ENCODE measurements around the gene LY86. TPM values are rescaled to one million over a fixed set of nuclear protein-coding genes. Genes with fewer than 3 reads are reported as not detected.

The LY86 gene
- total RNA-seq, 1 experiment from 2014 or later = not detected

GRCh38 chr6:6588924-6589709, 597 bp downstream of the LY86 start:
- intact Hi-C loops (cut with micrococcal nuclease; ENCODE audit: unreplicated experiment) = no loop called here
- DNase-seq = no peak
- H3K27ac Mint-ChIP-seq (ENCODE audit: unreplicated experiment) = no peak overlapping the region
- BruUV-seq (replicated peaks) = no TSS peak
- no peaks in the 10 kb centered on the region for H3K9me3 Mint-ChIP-seq (ENCODE audit: low read depth, unreplicated experiment)
- no peak for TF ChIP-seq CTCF (IDR thresholded peaks at IDR 0.05; ENCODE audit: unreplicated experiment)
- CTCF ChIA-PET = no interaction called here
- no peak overlapping the region for H3K4me3 Mint-ChIP-seq (ENCODE audit: low read depth, unreplicated experiment)
- H3K27me3 Mint-ChIP-seq (ENCODE audit: unreplicated experiment) = peaks cover 58% of the 10 kb centered on the region
- no peaks in the 10 kb centered on the region for H3K4me1 Mint-ChIP-seq (ENCODE audit: low read depth, unreplicated experiment)
- H3K36me3 Mint-ChIP-seq (ENCODE audit: insufficient read depth, unreplicated experiment) = no peaks in the 10 kb centered on the region

- no peak for TF ChIP-seq CTCF (IDR thresholded peaks at IDR 0.05; ENCODE audit: unreplicated experiment)
- Mint-ChIP-seq H3K27ac (ENCODE audit: unreplicated experiment) (no peak overlapping the region), H3K9me3 (ENCODE audit: low read depth, unreplicated experiment) (no peaks in the 10 kb centered on the region), H3K4me1 (ENCODE audit: low read depth, unreplicated experiment) (no peaks in the 10 kb centered on the region), H3K36me3 (ENCODE audit: insufficient read depth, unreplicated experiment) (no peaks in the 10 kb centered on the region), H3K4me3 (ENCODE audit: low read depth, unreplicated experiment) (no peak overlapping the region), H3K27me3 (ENCODE audit: unreplicated experiment) (peaks cover 60% of the 10 kb centered on the region)
- BruUV-seq (replicated peaks) = no TSS peak
- intact Hi-C loops (cut with micrococcal nuclease; ENCODE audit: unreplicated experiment) = no loop called here
- CTCF ChIA-PET = no interaction called here
- DNase-seq = no peak
Measured at GRCh38 chr6:6590530-6590929, 2.0 kb downstream of the LY86 start.

GRCh38 chr6:6591778-6592465, 3.4 kb downstream of the LY86 start:
- TF ChIP-seq CTCF (IDR thresholded peaks at IDR 0.05; ENCODE audit: unreplicated experiment) = no peak
- H3K27me3 Mint-ChIP-seq (ENCODE audit: unreplicated experiment) = peaks cover 57% of the 10 kb centered on the region
- CTCF ChIA-PET = no interaction called here
- DNase-seq = no peak
- no peak overlapping the region for H3K4me3 Mint-ChIP-seq (ENCODE audit: low read depth, unreplicated experiment)
- peaks cover 8% of the 10 kb centered on the region for H3K4me1 Mint-ChIP-seq (ENCODE audit: low read depth, unreplicated experiment)
- intact Hi-C loops (cut with micrococcal nuclease; ENCODE audit: unreplicated experiment) = no loop called here
- H3K36me3 Mint-ChIP-seq (ENCODE audit: insufficient read depth, unreplicated experiment) = no peaks in the 10 kb centered on the region
- H3K9me3 Mint-ChIP-seq (ENCODE audit: low read depth, unreplicated experiment) = no peaks in the 10 kb centered on the region
- no peak overlapping the region for H3K27ac Mint-ChIP-seq (ENCODE audit: unreplicated experiment)
- no TSS peak for BruUV-seq (replicated peaks)

- Mint-ChIP-seq H3K9me3 (ENCODE audit: low read depth, unreplicated experiment) (no peaks in the 10 kb centered on the region), H3K27me3 (ENCODE audit: unreplicated experiment) (peaks cover 47% of the 10 kb centered on the region), H3K4me3 (ENCODE audit: low read depth, unreplicated experiment) (no peak overlapping the region), H3K27ac (ENCODE audit: unreplicated experiment) (no peak overlapping the region), H3K36me3 (ENCODE audit: insufficient read depth, unreplicated experiment) (no peaks in the 10 kb centered on the region), H3K4me1 (ENCODE audit: low read depth, unreplicated experiment) (peaks cover 8% of the 10 kb centered on the region)
- no peak for DNase-seq
- BruUV-seq (replicated peaks) = no TSS peak
- CTCF ChIA-PET = no interaction called here
- intact Hi-C loops (cut with micrococcal nuclease; ENCODE audit: unreplicated experiment) = no loop called here
- TF ChIP-seq CTCF (IDR thresholded peaks at IDR 0.05; ENCODE audit: unreplicated experiment) = no peak
Measured at GRCh38 chr6:6592826-6593475, 4.4 kb downstream of the LY86 start.

Data from Calu3 (cell line).